Calu3 (cell line): ENCODE data around the gene GALNT14. TPM values are rescaled to one million over a fixed set of nuclear protein-coding genes. Genes with fewer than 3 reads are reported as not detected.

Source experiments
- BruUV-seq: library from RNA; stranded (reverse); fragments of 400-500 nt; replicated peaks from 2 replicates; lab custom pipeline; 2021; lab: Mats Ljungman, UMichigan
- CTCF ChIA-PET: fragments of 300-600 bp; sonication (Branson Sonifier 250); formaldehyde crosslinking; loops from one replicate; lab custom pipeline; 2022; ENCODE audit warnings: antibody characterized with exemption; lab: Charles Lee
- DNase-seq: peaks from one replicate; pipeline ENCODE4 v3.0.0; 2022
- H3K27ac Mint-ChIP-seq: one replicate; pipeline ENCODE4 v1.8.0; 2022; ENCODE audit warnings: mixed read lengths; ENCODE audit not compliant: unreplicated experiment
- H3K27me3 Mint-ChIP-seq: one replicate; pipeline ENCODE4 v1.8.0; 2022; ENCODE audit warnings: mixed read lengths; ENCODE audit not compliant: unreplicated experiment
- H3K36me3 Mint-ChIP-seq: one replicate; pipeline ENCODE4 v1.8.0; 2022; ENCODE audit warnings: mild to moderate bottlenecking, moderate library complexity, mixed read lengths; ENCODE audit not compliant: insufficient read depth, unreplicated experiment
- H3K4me1 Mint-ChIP-seq: one replicate; pipeline ENCODE4 v1.8.0; 2022; ENCODE audit warnings: mild to moderate bottlenecking, low read depth, mixed read lengths; ENCODE audit not compliant: unreplicated experiment
- H3K4me3 Mint-ChIP-seq: one replicate; pipeline ENCODE4 v1.8.0; 2022; ENCODE audit warnings: mild to moderate bottlenecking, low read depth, moderate library complexity, mixed read lengths; ENCODE audit not compliant: unreplicated experiment
- H3K9me3 Mint-ChIP-seq: one replicate; pipeline ENCODE4 v1.8.0; 2022; ENCODE audit warnings: low read depth, mixed read lengths; ENCODE audit not compliant: unreplicated experiment
- CTCF ChIP-seq: fragments of 200-600 bp; IDR thresholded peaks from one replicate; pipeline ENCODE4 v1.8.0; 2022; ENCODE audit warnings: antibody characterized with exemption; ENCODE audit not compliant: unreplicated experiment
- intact Hi-C: fragments of 100-400 bp; cut with micrococcal nuclease; formaldehyde crosslinking; loops from one replicate; pipeline ENCODE4 v1.10.0; 2022; ENCODE audit not compliant: unreplicated experiment
- total RNA-seq: library from RNA; stranded (reverse); gene quantifications from 2 replicates; pipeline ENCODE4 v1.2.3, GENCODE V29; 2022

GALNT14 gene
- total RNA-seq, 1 experiment from 2014 or later = 61.9 TPM

- CTCF ChIA-PET = interaction anchor here (1.0 kb wide), 1 partner anchor 424 kb away, joined by 4 read pairs; no protein-coding TSS in a partner anchor
- DNase-seq = no peak
- peak overlapping the region; percentile 97 for H3K4me3 Mint-ChIP-seq
- no peaks in the 10 kb centered on the region for H3K9me3 Mint-ChIP-seq
- intact Hi-C loops = loop anchor here (5.0 to 10.0 kb wide), 2 partner anchors 131 to 159 kb away; no protein-coding TSS in a partner anchor
- H3K4me1 Mint-ChIP-seq = peaks cover 62% of the 10 kb centered on the region
- H3K27ac Mint-ChIP-seq = peak overlapping the region; percentile 64
- peaks cover 3% of the 10 kb centered on the region for H3K27me3 Mint-ChIP-seq
- peaks cover 27% of the 10 kb centered on the region for H3K36me3 Mint-ChIP-seq
- no peak for TF ChIP-seq CTCF
- BruUV-seq = no TSS peak
Measured at GRCh38 chr2:31136000-31136399, 2.2 kb downstream of the GALNT14 start.

- no peak for TF ChIP-seq CTCF
- Mint-ChIP-seq H3K4me1 (peaks cover 77% of the 10 kb centered on the region), H3K4me3 (no peak overlapping the region), H3K27me3 (no peaks in the 10 kb centered on the region), H3K27ac (no peak overlapping the region), H3K9me3 (no peaks in the 10 kb centered on the region), H3K36me3 (peaks cover 27% of the 10 kb centered on the region)
- DNase-seq = no peak
- CTCF ChIA-PET = no interaction called here
- intact Hi-C loops = loop anchor here (10.0 kb wide), 1 partner anchor 130 kb away; no protein-coding TSS in a partner anchor
- no TSS peak for BruUV-seq
Measured at GRCh38 chr2:31134480-31134879, 3.8 kb downstream of the GALNT14 start.

- CTCF ChIA-PET = interaction anchor here (0.6 kb wide), 2 partner anchors 32 to 465 kb away, joined by 4 read pairs; no protein-coding TSS in a partner anchor
- Mint-ChIP-seq H3K27me3 (no peaks in the 10 kb centered on the region), H3K9me3 (no peaks in the 10 kb centered on the region), H3K27ac (peak overlapping the region; percentile 84), H3K4me1 (peaks cover 87% of the 10 kb centered on the region), H3K4me3 (peak overlapping the region; percentile 61), H3K36me3 (peaks cover 19% of the 10 kb centered on the region)
- BruUV-seq = no TSS peak
- TF ChIP-seq CTCF = no peak
- DNase-seq = peak; percentile 83
- intact Hi-C loops = loop anchor here (2.0 to 10.0 kb wide), 2 partner anchors 50 to 128 kb away; no protein-coding TSS in a partner anchor
Measured at GRCh38 chr2:31132786-31133185, 5.5 kb downstream of the GALNT14 start.

GRCh38 chr2:31131871-31132270, 6.4 kb downstream of the GALNT14 start:
- no peak for DNase-seq
- CTCF ChIA-PET = interaction anchor here (0.6 kb wide), 1 partner anchor 464 kb away, joined by 4 read pairs; no protein-coding TSS in a partner anchor
- Mint-ChIP-seq H3K27me3 (no peaks in the 10 kb centered on the region), H3K4me3 (peak overlapping the region; percentile 61), H3K9me3 (no peaks in the 10 kb centered on the region), H3K4me1 (peaks cover 93% of the 10 kb centered on the region), H3K36me3 (peaks cover 10% of the 10 kb centered on the region), H3K27ac (peak overlapping the region; percentile 72)
- no peak for TF ChIP-seq CTCF
- no TSS peak for BruUV-seq
- intact Hi-C loops = loop anchor here (2.0 to 10.0 kb wide), 2 partner anchors 49 to 127 kb away; no protein-coding TSS in a partner anchor
